DND-41 (cell line): ENCODE measurements around the gene SERGEF.

Source experiments
- ATAC-seq: fragments of 200-7000 bp; cut with Tn5 transposase; 3 replicates; pipeline ENCODE4 v1.9.1; 2021; ENCODE audit warnings: low read depth; ENCODE audit not compliant: insufficient read depth
- DNase-seq: peaks from one replicate; pipeline ENCODE4 v3.0.0-alpha.2; 2020
- H2AFZ ChIP-seq: 2 replicates; pipeline ENCODE4 v1.6.0; 2012; ENCODE audit warnings: low read depth, low read length
- H3K27ac ChIP-seq: 2 replicates; pipeline ENCODE4 v1.5.1; 2012; ENCODE audit warnings: low read length, inconsistent platforms
- H3K27me3 ChIP-seq: fragments of 200-600 bp; sonication (generic); 2 replicates; pipeline ENCODE4 v1.6.0; 2012; ENCODE audit warnings: low read length, mild to moderate bottlenecking, inconsistent platforms; ENCODE audit not compliant: insufficient read depth, poor library complexity
- H3K36me3 ChIP-seq: 2 replicates; pipeline ENCODE4 v1.5.1; 2012; ENCODE audit warnings: low read length, inconsistent platforms; ENCODE audit not compliant: insufficient read depth
- H3K4me1 ChIP-seq: 2 replicates; pipeline ENCODE4 v1.5.1; 2012; ENCODE audit warnings: mild to moderate bottlenecking, low read length; ENCODE audit not compliant: insufficient read depth
- H3K4me2 ChIP-seq: 2 replicates; pipeline ENCODE4 v1.6.0; 2012; ENCODE audit warnings: mild to moderate bottlenecking, moderate library complexity, low read length, inconsistent platforms; ENCODE audit not compliant: insufficient read depth
- H3K4me3 ChIP-seq, 2 experiments: fragments of 200-600 bp in 1 of 2; shearing (Covaris generic) in 1 of 2; 2 replicates each; pipeline ENCODE4 v1.5.1; 2012 to 2016; ENCODE audit warnings: inconsistent platforms in 2 of 2, low read length in 2 of 2, mild to moderate bottlenecking in 2 of 2, low read depth in 1 of 2, moderate library complexity in 1 of 2
- H3K79me2 ChIP-seq: 2 replicates; pipeline ENCODE4 v1.6.0; 2012; ENCODE audit warnings: low read length, inconsistent platforms; ENCODE audit not compliant: insufficient read depth
- H3K9ac ChIP-seq: 2 replicates; pipeline ENCODE4 v1.6.0; 2012; ENCODE audit warnings: low read depth, mild to moderate bottlenecking, inconsistent platforms, low read length, moderate library complexity
- H3K9me3 ChIP-seq: 2 replicates; pipeline ENCODE4 v1.5.1; 2012; ENCODE audit warnings: low read length, moderate library complexity, mild to moderate bottlenecking, inconsistent platforms; ENCODE audit not compliant: insufficient read depth, severe bottlenecking
- H4K20me1 ChIP-seq: 2 replicates; pipeline ENCODE4 v1.6.0; 2012; ENCODE audit warnings: low read length; ENCODE audit not compliant: insufficient read depth
- EZH2 ChIP-seq: IDR thresholded peaks from 3 replicates; pipeline ENCODE4 v1.6.1; 2012; ENCODE audit warnings: borderline replicate concordance, low read depth, mild to moderate bottlenecking, moderate library complexity, low read length, inconsistent platforms; ENCODE audit not compliant: severe bottlenecking
- TF ChIP-seq, protein P1 (sequence below): IDR thresholded peaks from 2 replicates; pipeline ENCODE4 v1.5.1; 2012; ENCODE audit warnings: borderline replicate concordance, low read length, moderate library complexity, mild to moderate bottlenecking; ENCODE audit not compliant: poor library complexity, severe bottlenecking; ENCODE audit errors: extremely low read depth

Gene SERGEF

GRCh38 chr11:17746096-17746495 is 266.8 kb downstream of the SERGEF start:
- no peaks in the 10 kb centered on the region for H3K4me1 ChIP-seq
- no peak overlapping the region for H2AFZ ChIP-seq
- no peak for TF ChIP-seq EZH2
- H3K79me2 ChIP-seq: no peaks in the 10 kb centered on the region
- peaks cover 3% of the 10 kb centered on the region for H3K27me3 ChIP-seq
- H3K4me3 ChIP-seq: no peak overlapping the region
- no peaks in the 10 kb centered on the region for H3K36me3 ChIP-seq
- 0 out of 2 replicates have a peak, but pooled peaks cover 3% of the 10 kb centered on the region for H4K20me1 ChIP-seq
- ATAC-seq (no peak), DNase-seq (no peak)
- no peak overlapping the region for H3K27ac ChIP-seq
- H3K4me2 ChIP-seq: no peak overlapping the region
- H3K9me3 ChIP-seq: no peaks in the 10 kb centered on the region
- H3K9ac ChIP-seq: no peak overlapping the region

- no peaks in the 10 kb centered on the region for H3K9me3 ChIP-seq
- H3K4me3 ChIP-seq: no peak overlapping the region
- 0 out of 2 replicates have a peak, but pooled peaks cover 3% of the 10 kb centered on the region for H4K20me1 ChIP-seq
- H3K36me3 ChIP-seq: no peaks in the 10 kb centered on the region
- no peaks in the 10 kb centered on the region for H3K79me2 ChIP-seq
- H3K4me2 ChIP-seq: no peak overlapping the region
- ATAC-seq (no peak), DNase-seq (no peak)
- H3K27ac ChIP-seq: no peak overlapping the region
- no peak overlapping the region for H2AFZ ChIP-seq
- H3K9ac ChIP-seq: no peak overlapping the region
- no peaks in the 10 kb centered on the region for H3K4me1 ChIP-seq
- no peak for TF ChIP-seq EZH2
- TF ChIP-seq, protein P1, sequence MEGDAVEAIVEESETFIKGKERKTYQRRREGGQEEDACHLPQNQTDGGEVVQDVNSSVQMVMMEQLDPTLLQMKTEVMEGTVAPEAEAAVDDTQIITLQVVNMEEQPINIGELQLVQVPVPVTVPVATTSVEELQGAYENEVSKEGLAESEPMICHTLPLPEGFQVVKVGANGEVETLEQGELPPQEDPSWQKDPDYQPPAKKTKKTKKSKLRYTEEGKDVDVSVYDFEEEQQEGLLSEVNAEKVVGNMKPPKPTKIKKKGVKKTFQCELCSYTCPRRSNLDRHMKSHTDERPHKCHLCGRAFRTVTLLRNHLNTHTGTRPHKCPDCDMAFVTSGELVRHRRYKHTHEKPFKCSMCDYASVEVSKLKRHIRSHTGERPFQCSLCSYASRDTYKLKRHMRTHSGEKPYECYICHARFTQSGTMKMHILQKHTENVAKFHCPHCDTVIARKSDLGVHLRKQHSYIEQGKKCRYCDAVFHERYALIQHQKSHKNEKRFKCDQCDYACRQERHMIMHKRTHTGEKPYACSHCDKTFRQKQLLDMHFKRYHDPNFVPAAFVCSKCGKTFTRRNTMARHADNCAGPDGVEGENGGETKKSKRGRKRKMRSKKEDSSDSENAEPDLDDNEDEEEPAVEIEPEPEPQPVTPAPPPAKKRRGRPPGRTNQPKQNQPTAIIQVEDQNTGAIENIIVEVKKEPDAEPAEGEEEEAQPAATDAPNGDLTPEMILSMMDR: no peak
- peaks cover 3% of the 10 kb centered on the region for H3K27me3 ChIP-seq
These were observed 267.6 kb downstream of the SERGEF start for GRCh38 chr11:17745023-17745772.

DNA sequence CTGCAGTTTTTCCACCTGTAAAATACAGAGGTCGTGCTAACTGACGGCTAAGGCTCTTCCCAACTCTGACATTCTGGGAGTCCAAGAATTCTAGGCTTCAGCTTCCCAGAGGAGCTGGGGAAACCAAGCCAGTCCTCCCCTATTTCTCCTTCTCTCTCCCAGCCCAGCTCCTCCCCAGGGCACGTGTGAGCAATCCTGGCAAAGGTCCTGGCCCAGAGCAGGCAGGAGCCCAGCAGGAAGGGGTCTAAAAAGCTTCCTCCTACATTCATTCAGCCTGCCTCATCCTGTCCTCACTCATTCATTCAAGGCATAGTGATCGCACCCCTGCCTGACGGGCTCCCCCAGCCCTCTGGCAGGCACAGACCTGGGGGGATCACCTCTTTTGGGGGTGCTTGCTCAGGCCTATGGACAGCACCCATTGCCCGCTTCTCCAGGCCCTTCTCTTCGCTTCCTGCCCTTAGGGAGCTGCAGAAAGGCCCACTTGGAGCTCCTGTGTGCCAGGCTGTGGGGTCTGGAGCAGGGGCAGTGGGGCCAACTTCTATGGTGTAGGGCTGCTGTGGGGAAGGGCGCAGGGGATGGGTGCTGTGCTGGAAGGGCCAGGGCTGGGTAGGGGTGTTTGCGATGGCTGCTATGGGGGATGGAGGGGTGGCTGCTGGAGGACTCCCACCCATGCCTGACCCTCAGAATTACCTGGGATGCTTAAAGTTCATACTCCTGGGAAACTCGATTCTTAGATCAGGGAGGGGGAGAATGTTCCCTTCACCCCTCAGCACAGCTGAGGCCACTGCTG is 268.5 kb downstream of the SERGEF start:
- DNase-seq (no peak), ATAC-seq (no peak)
- H3K9ac ChIP-seq: no peak overlapping the region
- no peak overlapping the region for H3K27ac ChIP-seq
- TF ChIP-seq EZH2: no peak
- TF ChIP-seq, protein P1: no peak
- no peaks in the 10 kb centered on the region for H3K36me3 ChIP-seq
- H3K27me3 ChIP-seq: peaks cover 3% of the 10 kb centered on the region
- no peak overlapping the region for H3K4me2 ChIP-seq
- no peaks in the 10 kb centered on the region for H4K20me1 ChIP-seq
- H3K4me3 ChIP-seq: no peak overlapping the region
- H3K9me3 ChIP-seq: no peaks in the 10 kb centered on the region
- H3K4me1 ChIP-seq: no peaks in the 10 kb centered on the region
- no peak overlapping the region for H2AFZ ChIP-seq
- H3K79me2 ChIP-seq: no peaks in the 10 kb centered on the region

- no peak for DNase-seq
These were observed 269.1 kb downstream of the SERGEF start for GRCh38 chr11:17743808-17744119.

More at GRCh38 chr11:17743808-17744119, 269.1 kb downstream of the SERGEF start:
- TF ChIP-seq EZH2: no peak
- TF ChIP-seq, protein P1: no peak
- H3K27me3 ChIP-seq: peaks cover 3% of the 10 kb centered on the region
- H4K20me1 ChIP-seq: no peaks in the 10 kb centered on the region
- H3K4me3 ChIP-seq: no peak overlapping the region
- H3K9me3 ChIP-seq: no peaks in the 10 kb centered on the region
- H3K4me1 ChIP-seq: no peaks in the 10 kb centered on the region
- no peak overlapping the region for H3K4me2 ChIP-seq
- H3K27ac ChIP-seq: no peak overlapping the region
- H3K36me3 ChIP-seq: no peaks in the 10 kb centered on the region
- no peak for ATAC-seq
- no peak overlapping the region for H2AFZ ChIP-seq
- H3K79me2 ChIP-seq: no peaks in the 10 kb centered on the region
- no peak overlapping the region for H3K9ac ChIP-seq
